ENCODE measurements around the gene MCF2L. TPM values are rescaled to one million over a fixed set of nuclear protein-coding genes. Genes with fewer than 3 reads are reported as not detected.

MCF2L gene
- total RNA-seq, 1 donor from 2014 or later: 83.0 TPM

GRCh38 chr13:113069861-113070805 is 101.1 kb downstream of the MCF2L start:
- no peak for DNase-seq
- Mint-ChIP-seq H3K36me3 (ENCODE audit: unreplicated experiment) (no peaks in the 10 kb centered on the region), H3K4me3 (ENCODE audit: unreplicated experiment) (no peak overlapping the region), H3K4me1 (ENCODE audit: low read depth, unreplicated experiment) (no peaks in the 10 kb centered on the region), H3K27ac (ENCODE audit: unreplicated experiment) (no peak overlapping the region), H3K27me3 (ENCODE audit: unreplicated experiment) (peaks cover 2% of the 10 kb centered on the region), H3K9me3 (ENCODE audit: unreplicated experiment) (peaks cover 2% of the 10 kb centered on the region)
- no peak for TF ChIP-seq CTCF (IDR thresholded peaks at IDR 0.05; ENCODE audit: partially characterized antibody, unreplicated experiment)

DNA sequence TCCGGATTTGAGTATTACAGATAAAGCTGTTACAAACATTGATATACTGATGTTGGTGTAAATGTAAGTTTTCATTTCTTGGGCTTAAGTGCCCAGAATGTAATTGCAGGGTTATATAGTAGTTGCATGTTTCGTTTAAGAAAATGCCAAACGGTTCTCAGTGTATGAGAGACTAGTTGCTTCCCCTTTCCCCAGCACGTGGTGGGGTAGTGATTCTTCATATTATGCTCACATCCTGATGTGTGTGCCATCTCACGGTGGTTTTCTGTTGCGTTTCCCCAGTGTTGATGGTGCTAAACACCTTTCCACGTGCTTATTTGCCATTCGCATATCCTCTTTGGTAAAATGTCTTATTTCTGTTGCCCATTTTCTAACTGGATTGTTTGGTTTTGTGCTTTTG is 101.8 kb downstream of the MCF2L start:
- Mint-ChIP-seq H3K27ac (ENCODE audit: unreplicated experiment) (peak overlapping the region; percentile 29), H3K27me3 (ENCODE audit: unreplicated experiment) (peaks cover 3% of the 10 kb centered on the region), H3K4me1 (ENCODE audit: low read depth, unreplicated experiment) (no peaks in the 10 kb centered on the region), H3K36me3 (ENCODE audit: unreplicated experiment) (peaks cover 2% of the 10 kb centered on the region), H3K9me3 (ENCODE audit: unreplicated experiment) (peaks cover 2% of the 10 kb centered on the region), H3K4me3 (ENCODE audit: unreplicated experiment) (no peak overlapping the region)
- TF ChIP-seq CTCF (IDR thresholded peaks at IDR 0.05; ENCODE audit: partially characterized antibody, unreplicated experiment): no peak
- no peak for DNase-seq

DNA sequence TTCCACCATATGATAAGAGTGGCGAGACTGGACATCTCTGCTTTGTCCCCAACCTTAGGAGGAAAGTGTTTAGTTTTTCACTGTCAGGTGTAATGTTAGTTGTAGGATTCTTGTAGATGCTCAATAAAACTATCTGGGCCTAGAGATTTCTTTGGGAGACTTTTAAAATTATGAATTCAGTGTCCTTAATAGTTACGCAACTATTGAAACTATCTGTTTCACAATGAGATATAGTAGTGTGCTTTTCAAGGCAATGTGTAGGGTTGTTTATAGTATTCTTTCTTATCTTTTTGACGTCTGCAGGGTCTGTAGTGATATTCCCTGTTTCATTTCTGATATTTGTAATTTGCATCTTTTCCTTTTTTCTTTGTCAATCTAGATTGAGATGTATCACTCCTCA is 103.4 kb downstream of the MCF2L start:
- H3K27me3 Mint-ChIP-seq (ENCODE audit: unreplicated experiment): peaks cover 2% of the 10 kb centered on the region
- H3K4me1 Mint-ChIP-seq (ENCODE audit: low read depth, unreplicated experiment): no peaks in the 10 kb centered on the region
- H3K27ac Mint-ChIP-seq (ENCODE audit: unreplicated experiment): no peak overlapping the region
- H3K9me3 Mint-ChIP-seq (ENCODE audit: unreplicated experiment): no peaks in the 10 kb centered on the region
- H3K4me3 Mint-ChIP-seq (ENCODE audit: unreplicated experiment): no peak overlapping the region
- TF ChIP-seq CTCF (IDR thresholded peaks at IDR 0.05; ENCODE audit: partially characterized antibody, unreplicated experiment): no peak
- DNase-seq: no peak
- peaks cover 4% of the 10 kb centered on the region for H3K36me3 Mint-ChIP-seq (ENCODE audit: unreplicated experiment)

- peaks cover 5% of the 10 kb centered on the region for H3K4me1 Mint-ChIP-seq (ENCODE audit: low read depth, unreplicated experiment)
- H3K4me3 Mint-ChIP-seq (ENCODE audit: unreplicated experiment): no peak overlapping the region
- H3K36me3 Mint-ChIP-seq (ENCODE audit: unreplicated experiment): peaks cover 4% of the 10 kb centered on the region
- DNase-seq: no peak
- no peak overlapping the region for H3K27ac Mint-ChIP-seq (ENCODE audit: unreplicated experiment)
- no peak for TF ChIP-seq CTCF (IDR thresholded peaks at IDR 0.05; ENCODE audit: partially characterized antibody, unreplicated experiment)
- peaks cover 2% of the 10 kb centered on the region for H3K9me3 Mint-ChIP-seq (ENCODE audit: unreplicated experiment)
- H3K27me3 Mint-ChIP-seq (ENCODE audit: unreplicated experiment): peaks cover 9% of the 10 kb centered on the region
These were observed 104.9 kb downstream of the MCF2L start for GRCh38 chr13:113073942-113074341.

- Mint-ChIP-seq H3K4me1 (ENCODE audit: low read depth, unreplicated experiment) (peaks cover 6% of the 10 kb centered on the region), H3K27me3 (ENCODE audit: unreplicated experiment) (peaks cover 9% of the 10 kb centered on the region), H3K27ac (ENCODE audit: unreplicated experiment) (no peak overlapping the region), H3K36me3 (ENCODE audit: unreplicated experiment) (peaks cover 5% of the 10 kb centered on the region), H3K4me3 (ENCODE audit: unreplicated experiment) (no peak overlapping the region), H3K9me3 (ENCODE audit: unreplicated experiment) (peaks cover 2% of the 10 kb centered on the region)
- no peak for TF ChIP-seq CTCF (IDR thresholded peaks at IDR 0.05; ENCODE audit: partially characterized antibody, unreplicated experiment)
- peak; percentile 7 for DNase-seq
These were observed 105.4 kb downstream of the MCF2L start for GRCh38 chr13:113074401-113074800.
